Right lobe of liver (tissue), 4 donors: ENCODE data around the gene UBR1.

Experiments used
- POLR2A ChIP-seq: fragments of 450-650 bp; IDR thresholded peaks from one replicate; pipeline ENCODE4 v1.6.1; 2017; ENCODE audit warnings: antibody characterized with exemption, mild to moderate bottlenecking
- TF ChIP-seq, protein P1 (sequence below), 4 donors: fragments of 200-600 bp in 3 of 4; fragments of 450-650 bp in 1 of 4; IDR thresholded peaks; one replicate each; pipeline versions ENCODE4 v1.5.1 to v1.8.0; 2016 to 2022; ENCODE audit warnings: antibody characterized with exemption in 4 of 4, mild to moderate bottlenecking in 2 of 4
- donor health status: DM: no; HTN: no; CAD: no.
- donor health status: DM: no; HTN: no; CAD: no.
- donor health status: DM: no; HTN: yes; CAD: no.

DNA sequence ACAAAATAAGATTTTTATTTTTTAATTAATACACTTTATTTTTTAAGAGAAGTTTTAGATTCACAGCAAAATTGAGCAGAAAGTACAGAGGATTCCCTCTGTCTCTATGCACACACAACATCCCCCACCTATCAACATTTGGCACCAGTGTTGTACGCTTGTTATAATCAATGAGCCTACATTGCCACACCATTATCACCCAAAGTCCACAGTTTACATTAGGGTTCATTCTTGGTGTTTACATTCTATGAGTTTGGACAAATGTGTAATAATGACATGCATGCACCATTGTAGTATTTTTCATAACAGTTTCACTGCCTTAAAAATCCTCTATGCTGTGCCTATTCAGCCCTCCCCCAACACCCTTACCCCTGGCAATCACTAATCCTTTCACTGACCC is 134.0 kb downstream of the UBR1 start:
- TF ChIP-seq, protein P1, sequence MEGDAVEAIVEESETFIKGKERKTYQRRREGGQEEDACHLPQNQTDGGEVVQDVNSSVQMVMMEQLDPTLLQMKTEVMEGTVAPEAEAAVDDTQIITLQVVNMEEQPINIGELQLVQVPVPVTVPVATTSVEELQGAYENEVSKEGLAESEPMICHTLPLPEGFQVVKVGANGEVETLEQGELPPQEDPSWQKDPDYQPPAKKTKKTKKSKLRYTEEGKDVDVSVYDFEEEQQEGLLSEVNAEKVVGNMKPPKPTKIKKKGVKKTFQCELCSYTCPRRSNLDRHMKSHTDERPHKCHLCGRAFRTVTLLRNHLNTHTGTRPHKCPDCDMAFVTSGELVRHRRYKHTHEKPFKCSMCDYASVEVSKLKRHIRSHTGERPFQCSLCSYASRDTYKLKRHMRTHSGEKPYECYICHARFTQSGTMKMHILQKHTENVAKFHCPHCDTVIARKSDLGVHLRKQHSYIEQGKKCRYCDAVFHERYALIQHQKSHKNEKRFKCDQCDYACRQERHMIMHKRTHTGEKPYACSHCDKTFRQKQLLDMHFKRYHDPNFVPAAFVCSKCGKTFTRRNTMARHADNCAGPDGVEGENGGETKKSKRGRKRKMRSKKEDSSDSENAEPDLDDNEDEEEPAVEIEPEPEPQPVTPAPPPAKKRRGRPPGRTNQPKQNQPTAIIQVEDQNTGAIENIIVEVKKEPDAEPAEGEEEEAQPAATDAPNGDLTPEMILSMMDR (IDR thresholded peaks at IDR 0.05) = no peak
- no peak for TF ChIP-seq POLR2A
